ENCODE data around the gene KIF1A. TPM values are rescaled to one million over a fixed set of nuclear protein-coding genes. Genes with fewer than 3 reads are reported as not detected.

The KIF1A gene
- total RNA-seq, result 0.13 TPM in 1 of 2 replicates, not detected in the other

GRCh38 chr2:240819858-240820606 is at the start of gene KIF1A:
KIF1A (minus strand) TSS chr2:240820219; CDS start chr2:240797752, 22,467 bp downstream.

GRCh38 chr2:240868286-240869108 is 48.5 kb upstream of the KIF1A start, which contains the start of gene AGXT:
AGXT (plus strand) TSS chr2:240868824; CDS start chr2:240868866, 42 bp downstream.

GRCh38 chr2:240691631-240692420 is 128.2 kb downstream of the KIF1A start, which contains the start of gene AQP12A:
AQP12A (plus strand) TSS chr2:240691866; CDS start chr2:240691914, 48 bp downstream.

GRCh38 chr2:240682431-240683224 is 137.4 kb downstream of the KIF1A start, which contains the start of gene AQP12B:
AQP12B (minus strand) TSS chr2:240682885; CDS start chr2:240682837, 48 bp downstream.

Other genes starting within 250 kb of the KIF1A start
- 17.9 and 23.1 TPM in 2 replicates for gene CAPN10, start 233.5 kb downstream of the KIF1A start, total RNA-seq
- 0.10 TPM in 1 of 2 replicates, not detected in the other for gene GPR35, start 194.7 kb downstream of the KIF1A start, total RNA-seq
- not detected in 2 replicates for gene AQP12B, start 137.3 kb downstream of the KIF1A start, total RNA-seq
- gene AQP12A, start 128.4 kb downstream of the KIF1A start, total RNA-seq, result not detected in 2 replicates
- gene AGXT, start 48.6 kb upstream of the KIF1A start, total RNA-seq, result not detected in 2 replicates
- not detected in 2 replicates for gene MAB21L4, start 75.9 kb upstream of the KIF1A start, total RNA-seq
- gene CROCC2, start 86.1 kb upstream of the KIF1A start, total RNA-seq, result not detected in 2 replicates
- gene SNED1, start 178.4 kb upstream of the KIF1A start, total RNA-seq, result 3.8 and 4.3 TPM in 2 replicates

Measured in mammary microvascular endothelial cell (primary cell).